Measurements from ENCODE around the gene NDUFS7.
"Not testable (repeated sequence)": the region's sequence is repeated elsewhere in the genome, so short reads cannot be mapped to it uniquely, and the experiment has no call there.

Gene NDUFS7

GRCh38 chr19:1417681-1418495 is 34.2 kb downstream of the NDUFS7 start:
- DNase-seq (ENCODE audit: low read depth, low spot score): no peak

GRCh38 chr19:1418496-1418775 is 34.7 kb downstream of the NDUFS7 start:
- DNase-seq (ENCODE audit: low read depth, low spot score): no peak

- no peak for DNase-seq (ENCODE audit: low read depth, low spot score)
Measured at GRCh38 chr19:1418951-1419738, 35.4 kb downstream of the NDUFS7 start.

- DNase-seq (ENCODE audit: low read depth, low spot score): not testable (repeated sequence)
Measured at GRCh38 chr19:1420085-1420484, 36.4 kb downstream of the NDUFS7 start.

GRCh38 chr19:1420590-1420989 is 36.9 kb downstream of the NDUFS7 start:
- DNase-seq (ENCODE audit: low read depth, low spot score): no peak

- no peak for DNase-seq (ENCODE audit: low read depth, low spot score)
Measured at GRCh38 chr19:1421218-1421957, 37.7 kb downstream of the NDUFS7 start.

GRCh38 chr19:1421958-1422305 is 38.2 kb downstream of the NDUFS7 start:
- no peak for DNase-seq (ENCODE audit: low read depth, low spot score)

GRCh38 chr19:1422360-1422759 is 38.7 kb downstream of the NDUFS7 start:
- no peak for DNase-seq (ENCODE audit: low read depth, low spot score)

GRCh38 chr19:1422943-1423342 is 39.2 kb downstream of the NDUFS7 start:
- DNase-seq (ENCODE audit: low read depth, low spot score): no peak

- DNase-seq (ENCODE audit: low read depth, low spot score): no peak
Measured at GRCh38 chr19:1423436-1424191, 39.9 kb downstream of the NDUFS7 start.

GRCh38 chr19:1424192-1424955 is 40.7 kb downstream of the NDUFS7 start:
- DNase-seq (ENCODE audit: low read depth, low spot score): no peak

- no peak for DNase-seq (ENCODE audit: low read depth, low spot score)
Measured at GRCh38 chr19:1425102-1425837, 41.6 kb downstream of the NDUFS7 start.

- no peak for DNase-seq (ENCODE audit: low read depth, low spot score)
Measured at GRCh38 chr19:1425902-1426301, 42.2 kb downstream of the NDUFS7 start.

GRCh38 chr19:1426736-1427135 is 43.0 kb downstream of the NDUFS7 start:
- no peak for DNase-seq (ENCODE audit: low read depth, low spot score)

GRCh38 chr19:1427221-1427920 is 43.7 kb downstream of the NDUFS7 start:
- no peak for DNase-seq (ENCODE audit: low read depth, low spot score)

- no peak for DNase-seq (ENCODE audit: low read depth, low spot score)
Measured at GRCh38 chr19:1428738-1429391, 45.2 kb downstream of the NDUFS7 start.

GRCh38 chr19:1429750-1430149 is 46.0 kb downstream of the NDUFS7 start:
- no peak for DNase-seq (ENCODE audit: low read depth, low spot score)

GRCh38 chr19:1430246-1430645 is 46.5 kb downstream of the NDUFS7 start:
- DNase-seq (ENCODE audit: low read depth, low spot score): no peak

Data from activated CD4-positive, CD25-positive, alpha-beta regulatory T cell treated with anti-CD3 and anti-CD28 coated beads, Interleukin-2, amount 50 U/mL, for 16 hours (primary cell).